SK-N-SH (cell line): ENCODE data around the gene FRMD1. TPM values are rescaled to one million over a fixed set of nuclear protein-coding genes. Genes with fewer than 3 reads are reported as not detected.

Source experiments
- CTCF ChIA-PET: fragments of 300-600, 350-600 bp; formaldehyde crosslinking; extraction: SDS; loops from one replicate; lab custom pipeline; 2021; lab: Yijun Ruan, JAX
- POLR2A ChIA-PET: fragments of 350-600 bp; sonication (Branson Sonifier 250); formaldehyde crosslinking; extraction: SDS; loops from one replicate; lab custom pipeline; 2020; ENCODE audit warnings: antibody characterized with exemption, inconsistent platforms; lab: Yijun Ruan, JAX
- DNase-seq: peaks from one replicate; pipeline ENCODE4 v3.0.0; 2012
- H2AFZ ChIP-seq: fragments of 200-600 bp; sonication (generic); 2 replicates; pipeline ENCODE4 v1.8.1; 2016; ENCODE audit warnings: antibody characterized with exemption, mild to moderate bottlenecking, low read depth
- H3F3A ChIP-seq: fragments of 200-600 bp; sonication (generic); replicated peaks from 2 replicates; pipeline ENCODE3; 2016; ENCODE audit warnings: antibody characterized with exemption, mild to moderate bottlenecking; ENCODE audit not compliant: insufficient read depth
- H3K27ac ChIP-seq, 2 experiments: fragments of 200-500 bp in 1 of 2; fragments of 200-600 bp in 1 of 2; sonication (Bioruptor generic) in 1 of 2; sonication (generic), shearing (Covaris generic) in 1 of 2; 2 replicates each; pipeline versions ENCODE4 v1.5.1 to v1.6.1; 2014 to 2016; ENCODE audit warnings: low read depth in 2 of 2, inconsistent platforms in 1 of 2, low read length in 1 of 2, mild to moderate bottlenecking in 1 of 2, mixed read lengths in 1 of 2
- H3K27me3 ChIP-seq: fragments of 200-600 bp; sonication (generic), shearing (Covaris generic); 2 replicates; pipeline ENCODE4 v1.6.1; 2016; ENCODE audit warnings: mixed run types; ENCODE audit not compliant: insufficient read depth
- H3K36me3 ChIP-seq, 2 experiments: fragments of 200-500 bp in 1 of 2; fragments of 200-600 bp in 1 of 2; sonication (Bioruptor generic) in 1 of 2; sonication (generic) in 1 of 2; replicated peaks in 1 of 2; 2 replicates each; pipeline versions ENCODE3 to v1.5.1; 2014 to 2016; ENCODE audit warnings: low read length in 1 of 2, mild to moderate bottlenecking in 1 of 2; ENCODE audit not compliant: insufficient read depth in 2 of 2, control insufficient read depth in 1 of 2
- H3K4me1 ChIP-seq, 2 experiments: fragments of 200-500 bp in 1 of 2; fragments of 200-600 bp in 1 of 2; sonication (Bioruptor generic) in 1 of 2; sonication (generic), shearing (Covaris generic) in 1 of 2; 2 replicates each; pipeline versions ENCODE4 v1.5.1 to v1.6.1; 2014 to 2016; ENCODE audit warnings: low read depth in 1 of 2, low read length in 1 of 2, mixed run types in 1 of 2; ENCODE audit not compliant: insufficient read depth in 2 of 2, control insufficient read depth in 1 of 2
- H3K4me2 ChIP-seq: fragments of 200-600 bp; sonication (generic), shearing (Covaris generic); 2 replicates; pipeline ENCODE4 v1.6.1; 2017; ENCODE audit warnings: mixed run types
- H3K4me3 ChIP-seq, 2 experiments: fragments of 200-500 bp in 1 of 2; fragments of 200-600 bp in 1 of 2; sonication (Bioruptor generic) in 1 of 2; sonication (generic), shearing (Covaris generic) in 1 of 2; 2 replicates each; pipeline versions ENCODE4 v1.5.1 to v1.8.1; 2014 to 2016; ENCODE audit warnings: low read depth in 2 of 2, inconsistent platforms in 1 of 2, low read length in 1 of 2, mild to moderate bottlenecking in 1 of 2, mixed read lengths in 1 of 2, moderate library complexity in 1 of 2
- H3K79me2 ChIP-seq: fragments of 200-600 bp; sonication (generic); 2 replicates; pipeline ENCODE4 v1.8.1; 2017; ENCODE audit warnings: mild to moderate bottlenecking; ENCODE audit not compliant: insufficient read depth
- H3K9ac ChIP-seq: fragments of 200-600 bp; sonication (generic); 2 replicates; pipeline ENCODE4 v1.6.1; 2017; ENCODE audit warnings: mixed run types
- H3K9me2 ChIP-seq: fragments of 200-600 bp; sonication (generic); 2 replicates; pipeline ENCODE4 v1.6.1; 2017; ENCODE audit warnings: mixed run types
- H3K9me3 ChIP-seq: fragments of 200-600 bp; sonication (generic); 2 replicates; pipeline ENCODE4 v1.6.1; 2017; ENCODE audit warnings: mixed run types, mild to moderate bottlenecking, moderate library complexity
- H4K20me1 ChIP-seq: fragments of 200-600 bp; sonication (generic); 2 replicates; pipeline ENCODE4 v1.6.1; 2017; ENCODE audit warnings: mild to moderate bottlenecking, mixed run types; ENCODE audit not compliant: insufficient read depth
- EP300 ChIP-seq, 2 experiments: IDR thresholded peaks; 2 replicates each; pipeline versions ENCODE4 v1.4.0 to v1.6.1; 2012; ENCODE audit warnings: borderline replicate concordance in 1 of 2, low read depth in 1 of 2, low read length in 1 of 2
- EZH2phosphoT487 ChIP-seq: fragments of 200-600 bp; sonication (generic); IDR thresholded peaks from 2 replicates; pipeline ENCODE4 v1.6.1; 2017; ENCODE audit warnings: low read depth, mixed run types, mild to moderate bottlenecking, antibody characterized with exemption, moderate library complexity, borderline replicate concordance
- FOSL2 ChIP-seq: IDR thresholded peaks from 2 replicates; pipeline ENCODE4 v1.4.0; 2012; ENCODE audit warnings: low read depth, mild to moderate bottlenecking, moderate library complexity, borderline replicate concordance
- FOXM1 ChIP-seq: IDR thresholded peaks from 2 replicates; pipeline ENCODE4 v1.4.0; 2012; ENCODE audit warnings: low read depth, mild to moderate bottlenecking
- GATA2 ChIP-seq: sonication (generic); formaldehyde crosslinking; IDR thresholded peaks from 2 replicates; pipeline ENCODE4 v1.5.0; 2020; ENCODE audit warnings: mild to moderate bottlenecking, missing genetic modification reagents
- MXI1 ChIP-seq: IDR thresholded peaks from 2 replicates; pipeline ENCODE4 v1.6.1; 2012; ENCODE audit warnings: mild to moderate bottlenecking, low read depth, low read length, improper control_type of control experiment
- NRF1 ChIP-seq: IDR thresholded peaks from 2 replicates; pipeline ENCODE4 v1.6.1; 2012; ENCODE audit warnings: low read depth, mild to moderate bottlenecking, low read length
- POLR2AphosphoS5 ChIP-seq: IDR thresholded peaks from 2 replicates; pipeline ENCODE4 v1.6.1; 2012; ENCODE audit warnings: low read depth, low read length
- RFX5 ChIP-seq: IDR thresholded peaks from 2 replicates; pipeline ENCODE4 v1.6.1; 2012; ENCODE audit warnings: mild to moderate bottlenecking, improper control_type of control experiment, low read length
- YY1 ChIP-seq: IDR thresholded peaks from 2 replicates; pipeline ENCODE4 v1.4.0; 2012; ENCODE audit warnings: low read depth, mild to moderate bottlenecking
- whole genome bisulfite sequencing: methylation state at CpG from one replicate; pipeline ENCODE4 v1.1.6; 2017; ENCODE audit warnings: low lambda C conversion rate; 5-methylcytosine and 5-hydroxymethylcytosine counted together
- polyA plus RNA-seq, 3 experiments: library from polyadenylated mRNA; depleted of rRNA; stranded (reverse); fragments of >200 nt; gene quantifications; 2 replicates each; pipeline ENCODE4 v1.2.3, GENCODE V29; 2012
- TF ChIP-seq, protein P1 (sequence below): IDR thresholded peaks from 2 replicates; pipeline ENCODE4; 2012
- TF ChIP-seq, protein P2 (sequence below): IDR thresholded peaks from 2 replicates; pipeline ENCODE4 v1.6.1; 2012; ENCODE audit warnings: mild to moderate bottlenecking, low read depth, low read length, moderate library complexity
- TF ChIP-seq, protein P3 (sequence below): IDR thresholded peaks from 2 replicates; pipeline ENCODE4 v1.4.0; 2012; ENCODE audit warnings: low read depth, borderline replicate concordance
- TF ChIP-seq, protein P4 (sequence below): fragments of 200-600 bp; sonication (generic); IDR thresholded peaks from 2 replicates; pipeline ENCODE4 v1.6.1; 2017; ENCODE audit warnings: antibody characterized with exemption, mild to moderate bottlenecking, moderate library complexity
- TF ChIP-seq, protein P5 (sequence below): IDR thresholded peaks from 2 replicates; pipeline ENCODE4 v1.4.0; 2012; ENCODE audit warnings: low read depth, borderline replicate concordance
- TF ChIP-seq, protein P6 (sequence below): IDR thresholded peaks from 2 replicates; pipeline ENCODE4 v1.4.0; 2012; ENCODE audit warnings: low read depth

The FRMD1 gene
- polyA plus RNA-seq, 1 of the 3 experiments (the other 2 are of a cell fraction): not detected

DNA sequence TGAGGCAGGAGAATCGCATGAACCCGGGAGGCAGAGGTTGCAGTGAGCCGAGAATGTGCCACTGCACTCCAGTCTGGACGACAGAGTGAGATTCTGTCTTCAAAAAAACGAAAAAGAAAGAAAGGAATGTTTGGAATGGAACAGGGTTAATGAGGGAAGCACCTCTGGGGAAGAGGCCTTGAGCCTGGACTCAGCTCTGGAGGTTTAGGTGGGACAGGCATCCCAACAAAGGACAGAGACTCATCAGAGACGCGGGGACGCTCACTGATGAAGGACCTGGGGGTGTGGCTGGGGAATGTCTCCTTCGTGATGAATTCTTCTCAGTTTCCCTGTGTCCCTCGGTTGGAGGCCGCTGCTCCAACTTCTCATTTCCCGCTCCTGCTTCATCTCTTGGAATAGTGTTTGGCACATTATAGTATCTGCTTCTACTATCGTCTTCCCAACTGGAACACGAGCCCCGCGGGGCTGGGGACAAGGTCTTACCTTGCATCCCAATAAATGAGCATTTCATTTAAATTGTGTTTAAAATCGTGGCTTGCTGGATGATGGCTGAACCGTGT is 54.0 kb downstream of the FRMD1 start:
- Histone ChIP-seq H3K9me3 (no peaks in the 10 kb centered on the region), H3K4me1 (peaks cover 0 to 4% of the 10 kb centered on the region in 2 experiments; a peak in 1 of 4 replicates), H3K27ac (no peak overlapping the region)
- WGBS: 69% methylated on average over 18 of the region's 18 CpGs
- TF ChIP-seq RFX5 (no peak), FOSL2 (no peak), GATA2 (CRISPR knock-in tag) (no peak), EP300 (IDR thresholded peaks at IDR 0.05; ENCODE audit: borderline replicate concordance in 1 of 2, low read depth in 1 of 2, low read length in 1 of 2) (no peak), POLR2AphosphoS5 (no peak), NRF1 (no peak), YY1 (no peak), MXI1 (no peak), EZH2phosphoT487 (no peak), FOXM1 (no peak)
- TF ChIP-seq, protein P1, sequence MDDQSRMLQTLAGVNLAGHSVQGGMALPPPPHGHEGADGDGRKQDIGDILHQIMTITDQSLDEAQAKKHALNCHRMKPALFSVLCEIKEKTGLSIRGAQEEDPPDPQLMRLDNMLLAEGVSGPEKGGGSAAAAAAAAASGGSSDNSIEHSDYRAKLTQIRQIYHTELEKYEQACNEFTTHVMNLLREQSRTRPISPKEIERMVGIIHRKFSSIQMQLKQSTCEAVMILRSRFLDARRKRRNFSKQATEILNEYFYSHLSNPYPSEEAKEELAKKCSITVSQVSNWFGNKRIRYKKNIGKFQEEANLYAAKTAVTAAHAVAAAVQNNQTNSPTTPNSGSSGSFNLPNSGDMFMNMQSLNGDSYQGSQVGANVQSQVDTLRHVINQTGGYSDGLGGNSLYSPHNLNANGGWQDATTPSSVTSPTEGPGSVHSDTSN: no peak
- TF ChIP-seq, protein P2, sequence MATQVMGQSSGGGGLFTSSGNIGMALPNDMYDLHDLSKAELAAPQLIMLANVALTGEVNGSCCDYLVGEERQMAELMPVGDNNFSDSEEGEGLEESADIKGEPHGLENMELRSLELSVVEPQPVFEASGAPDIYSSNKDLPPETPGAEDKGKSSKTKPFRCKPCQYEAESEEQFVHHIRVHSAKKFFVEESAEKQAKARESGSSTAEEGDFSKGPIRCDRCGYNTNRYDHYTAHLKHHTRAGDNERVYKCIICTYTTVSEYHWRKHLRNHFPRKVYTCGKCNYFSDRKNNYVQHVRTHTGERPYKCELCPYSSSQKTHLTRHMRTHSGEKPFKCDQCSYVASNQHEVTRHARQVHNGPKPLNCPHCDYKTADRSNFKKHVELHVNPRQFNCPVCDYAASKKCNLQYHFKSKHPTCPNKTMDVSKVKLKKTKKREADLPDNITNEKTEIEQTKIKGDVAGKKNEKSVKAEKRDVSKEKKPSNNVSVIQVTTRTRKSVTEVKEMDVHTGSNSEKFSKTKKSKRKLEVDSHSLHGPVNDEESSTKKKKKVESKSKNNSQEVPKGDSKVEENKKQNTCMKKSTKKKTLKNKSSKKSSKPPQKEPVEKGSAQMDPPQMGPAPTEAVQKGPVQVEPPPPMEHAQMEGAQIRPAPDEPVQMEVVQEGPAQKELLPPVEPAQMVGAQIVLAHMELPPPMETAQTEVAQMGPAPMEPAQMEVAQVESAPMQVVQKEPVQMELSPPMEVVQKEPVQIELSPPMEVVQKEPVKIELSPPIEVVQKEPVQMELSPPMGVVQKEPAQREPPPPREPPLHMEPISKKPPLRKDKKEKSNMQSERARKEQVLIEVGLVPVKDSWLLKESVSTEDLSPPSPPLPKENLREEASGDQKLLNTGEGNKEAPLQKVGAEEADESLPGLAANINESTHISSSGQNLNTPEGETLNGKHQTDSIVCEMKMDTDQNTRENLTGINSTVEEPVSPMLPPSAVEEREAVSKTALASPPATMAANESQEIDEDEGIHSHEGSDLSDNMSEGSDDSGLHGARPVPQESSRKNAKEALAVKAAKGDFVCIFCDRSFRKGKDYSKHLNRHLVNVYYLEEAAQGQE: no peak
- TF ChIP-seq, protein P3, sequence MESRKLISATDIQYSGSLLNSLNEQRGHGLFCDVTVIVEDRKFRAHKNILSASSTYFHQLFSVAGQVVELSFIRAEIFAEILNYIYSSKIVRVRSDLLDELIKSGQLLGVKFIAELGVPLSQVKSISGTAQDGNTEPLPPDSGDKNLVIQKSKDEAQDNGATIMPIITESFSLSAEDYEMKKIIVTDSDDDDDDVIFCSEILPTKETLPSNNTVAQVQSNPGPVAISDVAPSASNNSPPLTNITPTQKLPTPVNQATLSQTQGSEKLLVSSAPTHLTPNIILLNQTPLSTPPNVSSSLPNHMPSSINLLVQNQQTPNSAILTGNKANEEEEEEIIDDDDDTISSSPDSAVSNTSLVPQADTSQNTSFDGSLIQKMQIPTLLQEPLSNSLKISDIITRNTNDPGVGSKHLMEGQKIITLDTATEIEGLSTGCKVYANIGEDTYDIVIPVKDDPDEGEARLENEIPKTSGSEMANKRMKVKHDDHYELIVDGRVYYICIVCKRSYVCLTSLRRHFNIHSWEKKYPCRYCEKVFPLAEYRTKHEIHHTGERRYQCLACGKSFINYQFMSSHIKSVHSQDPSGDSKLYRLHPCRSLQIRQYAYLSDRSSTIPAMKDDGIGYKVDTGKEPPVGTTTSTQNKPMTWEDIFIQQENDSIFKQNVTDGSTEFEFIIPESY: no peak
- TF ChIP-seq, protein P4, sequence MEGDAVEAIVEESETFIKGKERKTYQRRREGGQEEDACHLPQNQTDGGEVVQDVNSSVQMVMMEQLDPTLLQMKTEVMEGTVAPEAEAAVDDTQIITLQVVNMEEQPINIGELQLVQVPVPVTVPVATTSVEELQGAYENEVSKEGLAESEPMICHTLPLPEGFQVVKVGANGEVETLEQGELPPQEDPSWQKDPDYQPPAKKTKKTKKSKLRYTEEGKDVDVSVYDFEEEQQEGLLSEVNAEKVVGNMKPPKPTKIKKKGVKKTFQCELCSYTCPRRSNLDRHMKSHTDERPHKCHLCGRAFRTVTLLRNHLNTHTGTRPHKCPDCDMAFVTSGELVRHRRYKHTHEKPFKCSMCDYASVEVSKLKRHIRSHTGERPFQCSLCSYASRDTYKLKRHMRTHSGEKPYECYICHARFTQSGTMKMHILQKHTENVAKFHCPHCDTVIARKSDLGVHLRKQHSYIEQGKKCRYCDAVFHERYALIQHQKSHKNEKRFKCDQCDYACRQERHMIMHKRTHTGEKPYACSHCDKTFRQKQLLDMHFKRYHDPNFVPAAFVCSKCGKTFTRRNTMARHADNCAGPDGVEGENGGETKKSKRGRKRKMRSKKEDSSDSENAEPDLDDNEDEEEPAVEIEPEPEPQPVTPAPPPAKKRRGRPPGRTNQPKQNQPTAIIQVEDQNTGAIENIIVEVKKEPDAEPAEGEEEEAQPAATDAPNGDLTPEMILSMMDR: no peak
- TF ChIP-seq, protein P5, sequence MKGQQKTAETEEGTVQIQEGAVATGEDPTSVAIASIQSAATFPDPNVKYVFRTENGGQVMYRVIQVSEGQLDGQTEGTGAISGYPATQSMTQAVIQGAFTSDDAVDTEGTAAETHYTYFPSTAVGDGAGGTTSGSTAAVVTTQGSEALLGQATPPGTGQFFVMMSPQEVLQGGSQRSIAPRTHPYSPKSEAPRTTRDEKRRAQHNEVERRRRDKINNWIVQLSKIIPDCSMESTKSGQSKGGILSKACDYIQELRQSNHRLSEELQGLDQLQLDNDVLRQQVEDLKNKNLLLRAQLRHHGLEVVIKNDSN: no peak
- TF ChIP-seq, protein P6, sequence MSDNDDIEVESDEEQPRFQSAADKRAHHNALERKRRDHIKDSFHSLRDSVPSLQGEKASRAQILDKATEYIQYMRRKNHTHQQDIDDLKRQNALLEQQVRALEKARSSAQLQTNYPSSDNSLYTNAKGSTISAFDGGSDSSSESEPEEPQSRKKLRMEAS: no peak
- TF ChIP-seq, all 33 proteins: peak for 0
- Histone ChIP-seq H3K9me2 (no peaks in the 10 kb centered on the region), H3K79me2 (no peaks in the 10 kb centered on the region), H3K4me2 (no peak overlapping the region), H3F3A (no peaks in the 10 kb centered on the region), H3K36me3 (no peaks in the 10 kb centered on the region), H3K27me3 (no peaks in the 10 kb centered on the region), H3K9ac (no peak overlapping the region), H3K4me3 (no peak overlapping the region), H4K20me1 (no peaks in the 10 kb centered on the region), H2AFZ (no peak overlapping the region)
- POLR2A ChIA-PET: no interaction called here
- CTCF ChIA-PET: no interaction called here
- no peak for DNase-seq
